GM11168 (cell line): ENCODE measurements around the gene C6orf47.
"Not testable (repeated sequence)": the region's sequence is repeated elsewhere in the genome, so short reads cannot be mapped to it uniquely, and the experiment has no call there.

ENCODE experiments used
- in situ Hi-C: fragments of 300-500 bp; cut with MboI; formaldehyde crosslinking; loops from one replicate; pipeline ENCODE4 v1.12.0; 2022; ENCODE audit warnings: low sequenced_read_pairs; ENCODE audit not compliant: unreplicated experiment

Gene C6orf47, protein sequence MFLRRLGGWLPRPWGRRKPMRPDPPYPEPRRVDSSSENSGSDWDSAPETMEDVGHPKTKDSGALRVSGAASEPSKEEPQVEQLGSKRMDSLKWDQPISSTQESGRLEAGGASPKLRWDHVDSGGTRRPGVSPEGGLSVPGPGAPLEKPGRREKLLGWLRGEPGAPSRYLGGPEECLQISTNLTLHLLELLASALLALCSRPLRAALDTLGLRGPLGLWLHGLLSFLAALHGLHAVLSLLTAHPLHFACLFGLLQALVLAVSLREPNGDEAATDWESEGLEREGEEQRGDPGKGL

DNA sequence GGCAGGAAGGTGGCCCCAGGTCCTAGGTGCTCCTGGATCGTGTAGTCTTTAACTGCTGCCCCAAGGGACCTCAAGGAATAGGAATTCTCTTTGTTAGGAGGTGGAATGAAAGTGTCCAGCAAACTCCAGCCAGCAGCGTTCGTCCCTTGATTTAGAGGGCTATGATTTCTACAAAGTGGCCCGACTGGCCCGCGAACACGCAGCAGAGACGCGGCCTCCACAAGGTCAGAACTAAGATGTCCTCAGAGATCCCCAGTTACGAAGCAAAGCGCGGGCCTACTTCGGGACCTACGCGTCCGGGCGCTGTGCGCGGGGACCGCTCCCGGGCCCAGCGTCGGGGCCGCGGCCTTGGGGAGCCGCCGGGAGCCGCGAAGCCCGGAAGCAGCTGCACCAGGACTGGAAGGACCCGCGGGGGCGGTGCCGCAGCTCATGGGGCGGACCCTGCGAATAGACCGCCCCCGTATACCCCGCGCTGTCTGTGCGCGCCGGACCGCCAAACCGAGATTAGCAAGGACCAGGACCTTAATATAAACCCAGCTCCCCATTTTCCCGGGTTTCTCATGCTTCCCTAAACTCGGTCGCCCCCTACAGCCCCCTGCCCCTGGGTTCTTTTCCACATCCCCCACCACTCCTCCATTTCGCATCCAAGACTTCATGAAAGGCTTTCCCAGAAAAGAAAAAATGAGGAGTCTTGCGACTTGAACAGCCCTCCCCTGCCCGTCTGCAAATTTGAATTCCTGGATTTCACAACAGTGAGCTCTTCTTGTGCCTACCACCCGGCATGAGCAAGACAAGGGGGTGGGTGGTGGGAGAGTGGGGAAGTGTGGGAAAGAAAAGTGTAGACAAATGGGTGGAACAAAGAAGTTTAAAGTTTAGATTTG is at the start of gene C6orf47:
Gene C6orf47 (minus strand): TSS at position 398 of the 881 bp plus-strand sequence. CDS start 831 bp downstream, outside the sequence.
- in situ Hi-C loops, result no loop called here

DNA sequence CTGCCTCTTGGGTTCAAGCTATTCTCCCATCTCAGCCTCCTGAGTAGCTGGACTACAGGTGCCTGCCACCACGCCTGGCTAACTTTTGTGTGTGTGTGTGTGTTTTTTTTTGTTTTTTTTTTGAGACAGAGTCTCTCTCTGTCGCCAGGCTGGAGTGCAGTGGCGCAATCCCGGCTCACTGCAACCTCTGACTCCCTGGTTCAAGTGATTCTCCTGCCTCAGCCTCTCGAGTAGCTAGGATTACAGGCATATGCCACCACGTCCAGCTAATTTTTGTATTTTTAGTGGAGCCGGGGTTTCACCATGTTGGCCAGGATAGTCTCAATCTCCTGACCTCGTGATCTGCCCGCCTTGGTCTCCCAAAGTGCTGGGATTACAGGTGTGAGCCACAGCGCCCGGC is 48.6 kb upstream of the C6orf47 start:
- in situ Hi-C loops, result not testable (repeated sequence)

DNA sequence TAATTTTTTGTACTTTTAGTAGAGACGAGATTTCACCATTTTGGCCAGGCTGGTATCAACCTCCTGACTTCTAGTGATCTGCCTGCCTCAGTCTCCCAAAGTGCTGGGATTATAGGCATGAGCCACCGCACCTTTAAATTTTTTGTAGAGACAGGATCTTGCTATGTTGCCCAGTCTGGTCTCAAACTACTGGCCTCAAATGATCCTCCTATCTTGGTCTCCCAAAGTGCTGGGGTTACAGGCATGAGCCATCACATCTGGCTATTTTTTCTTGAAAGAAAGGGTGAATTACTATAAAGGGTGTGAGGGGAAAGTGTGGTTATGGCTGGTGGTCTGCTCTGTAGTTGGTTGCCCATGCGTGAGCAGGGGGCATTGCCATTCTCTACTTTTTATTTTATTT is 47.6 kb upstream of the C6orf47 start:
- in situ Hi-C loops, result no loop called here

DNA sequence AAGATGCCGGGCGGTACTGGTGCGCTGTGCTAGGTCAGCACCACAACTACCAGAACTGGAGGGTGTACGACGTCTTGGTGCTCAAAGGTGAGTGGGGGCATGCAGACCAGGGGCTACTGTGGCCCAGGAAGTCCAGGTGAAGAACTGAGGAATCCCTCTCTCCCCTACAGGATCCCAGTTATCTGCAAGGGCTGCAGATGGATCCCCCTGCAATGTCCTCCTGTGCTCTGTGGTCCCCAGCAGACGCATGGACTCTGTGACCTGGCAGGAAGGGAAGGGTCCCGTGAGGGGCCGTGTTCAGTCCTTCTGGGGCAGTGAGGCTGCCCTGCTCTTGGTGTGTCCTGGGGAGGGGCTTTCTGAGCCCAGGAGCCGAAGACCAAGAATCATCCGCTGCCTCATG is 47.1 kb upstream of the C6orf47 start:
- in situ Hi-C loops, result no loop called here

DNA sequence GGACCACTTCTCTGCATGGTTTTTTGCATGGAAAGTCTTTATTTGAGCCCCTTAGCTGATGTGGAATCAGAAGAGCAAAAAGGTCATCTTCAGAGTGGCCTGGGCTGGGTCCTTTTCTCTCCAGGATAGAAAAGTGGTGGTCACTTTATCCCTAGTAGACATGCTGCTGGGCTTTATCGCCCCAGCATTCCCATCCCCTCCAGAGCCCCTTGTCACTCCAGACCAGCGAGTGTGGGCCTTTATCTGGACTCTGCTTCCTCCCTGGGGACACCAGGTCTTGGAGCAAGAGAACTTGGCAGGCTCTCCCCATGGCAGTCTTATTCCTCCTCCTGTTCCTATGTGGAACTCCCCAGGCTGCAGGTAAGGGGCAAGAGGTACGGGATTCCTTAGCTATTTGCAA is 46.0 kb upstream of the C6orf47 start, which contains the start of gene LY6G6F:
Gene LY6G6F (plus strand): TSS at position 268 of the 400 bp plus-strand sequence. CDS start 41 bp downstream, at position 309.
- in situ Hi-C loops, result no loop called here

DNA sequence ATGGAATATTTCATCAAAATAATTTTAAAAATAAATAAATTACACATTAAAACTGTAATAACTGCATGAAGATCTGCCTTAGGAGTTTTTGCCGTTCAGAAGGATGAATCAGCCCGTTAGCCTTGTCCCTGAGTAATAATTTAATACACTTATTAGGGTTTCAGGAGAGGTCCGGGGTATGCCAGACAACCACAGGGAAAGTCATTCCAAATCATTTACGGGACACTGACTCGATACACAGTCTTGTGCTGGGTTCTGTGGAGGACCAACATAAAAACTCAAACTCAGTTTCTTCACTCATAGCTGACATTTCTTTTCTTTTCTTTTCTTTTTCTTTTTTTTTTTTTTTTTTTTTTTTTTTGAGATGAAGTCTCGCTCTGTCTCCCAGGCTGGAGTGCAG is 45.4 kb upstream of the C6orf47 start:
- in situ Hi-C loops, result no loop called here

DNA sequence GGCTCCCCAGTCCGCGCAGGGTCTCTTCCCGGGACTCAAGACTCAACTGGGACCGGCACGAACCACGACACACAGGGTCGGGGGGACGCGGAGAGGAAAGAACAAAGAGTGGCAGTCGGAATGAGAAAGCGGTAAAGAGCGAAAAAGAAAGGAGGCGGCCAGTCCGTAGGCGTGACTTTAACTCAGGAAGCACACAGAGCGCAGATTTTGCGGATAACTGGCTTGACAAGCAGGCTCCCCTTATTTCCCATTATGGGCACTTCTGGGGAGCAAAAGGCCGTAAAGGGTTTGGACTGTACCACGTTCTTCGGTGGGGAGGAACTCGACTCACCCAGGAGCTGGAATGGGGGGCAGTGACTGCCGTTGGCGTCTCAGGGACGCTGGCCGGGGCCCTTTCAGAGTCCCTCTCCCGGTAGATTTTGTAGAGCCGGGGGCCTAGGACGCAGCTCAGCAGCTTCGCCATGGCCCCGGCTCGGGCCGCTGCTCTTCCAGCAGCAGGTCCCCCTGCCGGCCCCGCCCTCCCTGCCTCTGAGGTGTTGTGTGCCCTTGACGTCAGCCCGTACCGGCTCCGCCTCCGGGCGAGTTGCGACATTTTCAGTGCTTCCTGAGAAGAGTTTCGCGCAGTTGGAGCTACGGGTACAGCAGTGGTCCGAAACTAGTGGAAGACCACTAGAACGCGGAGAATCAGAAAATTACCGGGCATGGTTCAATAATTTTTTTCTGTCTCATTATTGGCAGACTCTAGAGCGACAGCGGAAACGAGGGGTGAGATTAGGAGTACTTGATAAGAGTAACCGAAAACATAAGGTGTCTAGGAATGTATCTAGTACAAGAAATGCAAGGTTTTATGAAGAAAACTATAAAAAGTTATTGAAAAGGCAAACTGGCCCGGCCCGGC is 42.5 kb upstream of the C6orf47 start, which contains the start of gene ABHD16A:
Gene ABHD16A (minus strand): TSS at position 506 of the 898 bp plus-strand sequence. CDS start 43 bp downstream, at position 463.
- in situ Hi-C loops, result no loop called here

DNA sequence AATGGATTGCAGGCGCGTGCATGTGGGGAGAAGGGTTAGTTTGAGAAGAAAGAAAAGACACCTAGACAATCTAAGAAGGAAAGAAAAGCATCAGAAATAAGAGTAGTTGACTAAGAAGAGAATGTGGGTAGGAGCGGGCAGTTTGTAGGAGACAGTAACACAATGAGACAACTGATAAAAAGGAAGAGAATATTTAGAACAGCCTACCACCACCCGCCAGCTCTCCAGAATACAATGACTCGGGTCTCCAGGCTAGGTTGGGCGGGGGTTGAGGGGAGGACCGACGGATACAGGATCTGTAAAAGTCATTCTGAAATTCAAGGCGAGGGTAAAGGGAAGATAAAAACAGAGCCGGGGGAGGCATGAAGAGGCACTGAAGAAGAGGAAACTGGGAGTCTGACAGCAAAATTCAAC is 41.8 kb upstream of the C6orf47 start:
- in situ Hi-C loops, result no loop called here

DNA sequence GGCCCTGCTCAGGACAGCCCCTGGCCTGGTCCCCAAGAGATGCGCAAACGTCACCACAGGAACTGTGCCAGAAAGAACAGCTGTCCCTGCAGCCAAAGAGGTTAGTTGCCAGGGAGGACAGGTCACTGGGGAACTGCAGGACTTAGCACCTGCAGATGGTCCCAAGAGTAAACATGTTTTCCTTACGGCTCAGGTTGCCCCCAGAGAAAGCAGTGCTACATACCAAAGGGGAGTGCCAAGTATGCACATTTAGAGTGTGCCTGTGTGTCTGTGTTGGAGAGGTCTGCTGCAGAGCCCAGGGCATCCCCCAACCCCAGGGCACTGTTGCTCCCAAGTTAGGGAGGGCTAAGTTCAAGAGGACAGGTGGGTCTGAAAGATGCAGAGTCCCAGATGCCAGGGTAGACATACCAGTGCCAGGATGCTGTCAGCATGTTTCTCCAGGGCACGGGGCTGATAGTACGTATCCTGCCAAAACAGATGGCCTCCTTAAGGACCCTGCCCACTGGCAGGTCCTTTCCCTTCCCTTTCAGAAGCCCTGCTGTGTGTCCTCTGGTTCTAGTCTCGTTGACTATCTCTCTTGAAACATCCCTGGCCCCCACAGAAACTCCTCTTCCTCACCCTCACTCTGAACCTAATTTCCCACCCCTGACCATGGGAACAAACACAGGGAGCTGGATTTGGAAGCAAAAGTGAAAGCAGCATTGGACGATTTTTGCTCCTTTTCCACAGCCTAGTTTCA is 41.3 kb upstream of the C6orf47 start:
- in situ Hi-C loops, result no loop called here

DNA sequence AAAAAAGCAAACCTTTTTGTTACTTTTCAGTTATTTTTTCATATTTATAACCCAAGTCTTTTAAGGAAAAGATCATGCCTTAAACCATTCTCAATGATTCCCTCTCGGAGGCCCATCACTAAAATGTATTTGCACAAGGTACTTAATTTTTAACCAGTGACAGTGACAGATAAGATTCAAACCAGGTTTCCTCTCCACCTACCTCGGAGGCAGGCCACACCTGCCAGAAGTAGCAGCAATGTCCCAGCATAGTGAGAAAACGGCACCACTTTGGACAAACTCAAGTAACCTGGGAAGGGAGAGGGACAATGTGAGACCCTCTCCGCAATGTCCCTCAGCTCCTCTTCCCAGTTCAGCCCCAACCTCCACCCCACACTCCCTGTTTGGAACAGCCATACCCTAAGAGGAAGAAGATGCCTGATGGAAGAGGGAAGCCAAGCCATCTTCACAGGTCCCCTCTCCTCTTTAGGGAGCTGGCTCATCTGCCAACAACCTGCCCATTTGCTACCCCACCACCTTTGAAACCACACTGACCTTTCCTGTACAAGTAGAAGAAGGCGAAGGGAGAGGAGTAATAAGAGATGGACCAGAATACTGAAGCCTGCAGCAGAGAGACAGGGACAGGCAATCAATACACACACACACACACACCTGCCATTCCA is 40.3 kb upstream of the C6orf47 start:
- in situ Hi-C loops, result no loop called here

DNA sequence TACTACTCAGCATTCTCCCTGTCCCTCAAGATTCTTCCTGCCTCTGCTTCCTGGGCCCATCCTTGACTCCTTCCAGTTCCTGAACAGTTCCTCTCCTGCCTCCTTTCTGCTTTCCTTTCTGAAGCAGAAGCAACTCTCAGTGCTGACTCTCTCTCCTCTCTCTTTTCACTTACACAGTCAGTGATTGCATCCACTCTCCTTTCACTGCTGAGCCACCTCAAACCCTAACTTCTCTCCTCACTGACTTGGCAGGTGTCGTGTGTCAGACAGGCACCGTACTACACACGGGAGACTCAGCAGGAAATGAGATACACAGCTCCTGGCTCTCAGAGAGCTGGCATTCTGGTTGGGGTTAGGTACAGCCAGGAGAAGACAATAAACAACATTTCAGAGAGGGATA is 37.0 kb upstream of the C6orf47 start:
- in situ Hi-C loops, result no loop called here

DNA sequence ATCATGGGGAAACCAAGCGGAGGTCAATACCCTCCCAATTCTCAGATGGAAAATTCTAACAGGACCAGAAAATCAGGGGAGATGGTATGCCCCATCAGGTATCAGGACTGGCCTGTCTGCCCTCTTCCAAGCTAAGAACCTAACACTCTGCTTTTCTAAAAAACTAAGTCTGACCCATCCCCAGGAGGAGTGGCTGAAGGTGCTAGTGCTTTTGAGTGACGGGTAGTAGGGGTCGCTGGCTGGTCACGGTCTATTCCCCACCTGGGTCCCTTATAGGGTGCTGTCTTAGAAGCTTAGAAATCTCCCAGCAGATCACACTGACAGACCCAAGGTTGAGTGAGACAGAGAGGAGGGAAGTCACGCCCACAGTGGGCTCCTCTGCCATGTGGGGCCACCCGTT is 33.0 kb upstream of the C6orf47 start:
- in situ Hi-C loops, result no loop called here

DNA sequence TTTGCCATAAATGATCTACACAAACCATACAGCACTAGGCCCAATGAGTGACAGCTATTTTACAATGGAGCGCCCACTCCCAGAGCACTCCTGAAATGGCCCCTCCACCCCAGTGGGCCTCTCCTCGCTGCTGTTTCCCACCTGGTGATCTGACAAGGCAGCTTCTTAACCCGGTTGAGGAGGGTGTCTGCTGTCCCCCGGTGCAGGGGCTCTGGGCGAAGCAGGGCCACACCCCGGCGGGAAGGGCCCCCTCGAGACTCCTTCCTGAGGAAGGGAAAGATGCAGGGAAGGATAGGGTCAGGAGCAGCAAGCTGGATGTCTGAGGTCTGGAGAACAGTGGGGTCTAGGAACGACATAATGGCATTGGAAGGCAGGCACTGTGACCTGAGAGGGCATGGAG is 32.3 kb upstream of the C6orf47 start:
- in situ Hi-C loops, result no loop called here

DNA sequence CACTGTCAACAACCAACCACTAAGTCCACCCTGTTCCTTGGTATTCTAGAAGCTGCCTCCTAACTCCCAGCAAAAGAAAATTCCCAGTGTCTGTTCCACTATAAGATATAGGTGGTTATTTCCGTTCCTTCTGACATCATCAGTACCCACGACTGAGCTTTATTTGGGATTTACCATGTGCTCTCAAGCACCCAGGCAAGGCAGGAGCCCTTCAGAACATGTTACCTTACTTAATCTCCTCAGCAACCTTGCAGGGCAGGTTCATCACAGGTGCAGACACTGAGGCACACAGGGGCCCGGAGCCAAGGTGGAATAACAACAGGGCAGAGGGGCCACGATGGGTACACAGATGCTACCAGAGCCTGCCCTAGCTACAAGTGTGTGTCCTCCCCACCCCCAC is 31.8 kb upstream of the C6orf47 start:
- in situ Hi-C loops, result no loop called here

DNA sequence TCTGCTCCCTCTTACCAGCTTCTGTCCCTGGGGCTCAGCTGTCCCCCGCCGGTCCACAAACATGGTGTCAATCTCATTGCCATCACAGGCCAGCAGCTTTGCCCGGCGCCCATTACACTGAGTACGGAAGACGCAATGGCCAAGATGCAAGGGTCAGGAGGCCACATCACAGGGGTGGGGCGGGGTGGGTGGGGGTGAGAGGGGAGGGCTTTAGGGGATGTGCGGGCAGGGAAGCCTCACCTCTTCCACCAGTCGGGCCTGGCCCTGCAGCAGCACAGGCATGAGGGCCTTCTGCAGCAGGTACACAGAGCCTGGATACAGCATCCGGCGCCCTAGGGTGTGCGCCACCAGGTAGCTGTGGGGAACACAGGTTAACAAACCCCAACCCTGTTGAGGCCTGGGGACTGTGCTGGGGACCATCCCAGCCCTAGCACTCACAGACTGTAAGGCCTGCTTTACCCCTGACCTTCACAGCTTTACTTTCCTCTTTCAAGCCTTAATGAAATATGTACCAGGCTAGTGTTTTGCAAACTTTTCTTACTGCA is 31.1 kb upstream of the C6orf47 start:
- in situ Hi-C loops, result no loop called here

DNA sequence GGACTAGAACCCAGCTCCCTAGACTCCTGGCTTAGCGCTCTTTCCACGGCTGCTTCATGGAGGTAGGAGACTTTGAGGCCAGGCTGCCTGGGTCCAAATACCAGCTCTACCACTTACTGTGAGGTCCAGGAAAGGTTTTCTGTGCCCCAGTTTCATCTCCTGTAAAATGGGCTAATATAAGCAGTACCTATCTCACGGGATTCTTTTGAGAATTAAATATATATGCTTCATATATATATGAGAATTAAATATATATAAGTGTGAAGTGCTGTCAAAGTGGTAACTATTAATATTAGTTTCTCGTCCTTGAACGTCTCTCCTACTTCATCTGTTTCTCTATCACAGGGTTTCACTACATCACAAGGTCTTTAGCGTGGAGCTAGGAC is 30.5 kb upstream of the C6orf47 start:
- in situ Hi-C loops, result no loop called here

DNA sequence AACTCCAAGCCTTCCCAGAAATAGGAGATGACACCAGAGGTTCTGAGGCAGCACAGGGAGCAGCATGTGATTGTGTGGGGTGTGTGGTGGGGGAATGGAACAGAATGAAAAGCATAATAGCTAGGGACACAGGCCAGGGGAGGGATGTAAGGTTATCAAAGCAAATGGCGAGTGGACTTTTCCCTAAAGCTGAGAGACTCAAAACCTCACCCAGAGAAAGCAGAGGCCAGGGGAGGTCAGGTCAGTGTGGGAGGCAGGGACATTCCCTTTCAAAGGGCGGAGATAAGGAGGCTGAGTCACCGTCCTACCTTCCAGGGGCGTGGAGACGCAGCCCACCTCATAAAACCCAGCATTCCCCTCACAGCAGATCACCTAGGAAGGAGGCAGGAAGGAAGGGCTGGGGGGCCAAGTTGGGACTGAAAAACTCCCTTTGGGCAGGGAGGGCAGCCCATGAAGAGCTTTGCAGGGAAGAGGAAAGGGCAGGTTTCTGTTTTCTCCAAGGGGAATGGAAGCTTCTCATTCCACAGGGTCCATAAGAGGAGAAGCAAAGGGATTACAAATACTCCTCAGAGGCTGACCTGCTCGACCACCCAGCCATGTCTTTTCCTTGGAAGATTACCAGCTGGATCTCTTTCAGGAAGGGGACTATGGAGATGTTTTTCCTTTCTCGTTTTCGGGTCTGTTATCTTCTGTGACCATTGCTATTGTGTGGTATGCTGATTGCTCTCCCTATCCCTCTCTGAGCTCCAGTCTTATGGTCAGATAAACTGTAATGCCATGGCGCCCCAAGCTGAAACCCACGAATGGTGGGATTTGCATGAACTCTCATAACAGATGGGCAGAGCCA is 29.9 kb upstream of the C6orf47 start:
- in situ Hi-C loops, result no loop called here
